VCaP (cell line): ENCODE measurements around the gene UBALD1.

ENCODE experiments used
- H3K27ac ChIP-seq: fragments of 450-650 bp; 2 replicates; pipeline ENCODE4 v1.5.1; 2017
- CTCF ChIP-seq: fragments of 450-650 bp; conservative IDR thresholded peaks from 2 replicates; pipeline ENCODE4 v1.5.1; 2017; ENCODE audit warnings: mild to moderate bottlenecking, moderate library complexity

The UBALD1 gene

GRCh38 chr16:4641306-4641687 lies 26.6 kb upstream of the UBALD1 start:
- TF ChIP-seq CTCF = no peak
- no peak overlapping the region for H3K27ac ChIP-seq

- no peak for TF ChIP-seq CTCF
- H3K27ac ChIP-seq = no peak overlapping the region
These were observed 26.1 kb upstream of the UBALD1 start for GRCh38 chr16:4640572-4641305.

GRCh38 chr16:4639899-4640509 lies 25.3 kb upstream of the UBALD1 start:
- TF ChIP-seq CTCF = no peak

GRCh38 chr16:4637501-4638166 lies 22.9 kb upstream of the UBALD1 start:
- TF ChIP-seq CTCF = no peak
- no peak overlapping the region for H3K27ac ChIP-seq

More at GRCh38 chr16:4639899-4640509, 25.3 kb upstream of the UBALD1 start:
- no peak overlapping the region for H3K27ac ChIP-seq

GRCh38 chr16:4636196-4636595 lies 21.5 kb upstream of the UBALD1 start:
- no peak for TF ChIP-seq CTCF
- no peak overlapping the region for H3K27ac ChIP-seq

GRCh38 chr16:4634768-4635167 lies 20.1 kb upstream of the UBALD1 start:
- H3K27ac ChIP-seq = no peak overlapping the region
- TF ChIP-seq CTCF = no peak

GRCh38 chr16:4633910-4634635 lies 19.4 kb upstream of the UBALD1 start:
- no peak overlapping the region for H3K27ac ChIP-seq
- TF ChIP-seq CTCF = no peak
